Body of pancreas (tissue), 4 donors: Measurements from ENCODE around the gene NUDT22.

Source experiments
- CTCF ChIP-seq, 7 experiments: fragments of 450-650 bp in 4 of 7; fragments of 200-600 bp in 3 of 7; sonication (generic) in 3 of 7; IDR thresholded peaks; one replicate each; pipeline ENCODE4 v1.5.1; 2016 to 2019; ENCODE audit warnings: antibody characterized with exemption in 7 of 7
- POLR2A ChIP-seq, 3 donors: fragments of 450-650 bp; IDR thresholded peaks; one replicate each; pipeline ENCODE4 v1.6.1; 2016; ENCODE audit warnings: antibody characterized with exemption in 3 of 3, mild to moderate bottlenecking in 2 of 3

- TF ChIP-seq CTCF (IDR thresholded peaks at IDR 0.05) (no peak), POLR2A (IDR thresholded peaks at IDR 0.05) (no peak)
Observed at GRCh38 chr11:64261556-64262080, 35.5 kb downstream of the NUDT22 start.
